HFFc6 (cell line): ENCODE results near the gene CLK3. TPM values are rescaled to one million over a fixed set of nuclear protein-coding genes. Genes with fewer than 3 reads are reported as not detected.
A peak's percentile ranks its signal among the peaks of the same experiment; 100 is the strongest.
"Not testable (repeated sequence)": the region's sequence is repeated elsewhere in the genome, so short reads cannot be mapped to it uniquely, and the experiment has no call there.

Source experiments
- DNase-seq: peaks from one replicate; pipeline ENCODE4 v3.0.0-alpha.2; 2018
- H3K27ac Mint-ChIP-seq: 2 replicates; pipeline ENCODE4 v1.8.0; 2020; ENCODE audit warnings: mild to moderate bottlenecking, mixed read lengths
- H3K27me3 Mint-ChIP-seq: 2 replicates; pipeline ENCODE4 v1.8.0; 2021; ENCODE audit warnings: mild to moderate bottlenecking, moderate library complexity, mixed read lengths; ENCODE audit not compliant: insufficient read depth
- H3K36me3 Mint-ChIP-seq: 2 replicates; pipeline ENCODE4 v1.8.0; 2021; ENCODE audit warnings: low read depth, mixed read lengths
- H3K4me1 Mint-ChIP-seq: 2 replicates; pipeline ENCODE4 v1.8.0; 2020; ENCODE audit warnings: low read depth, mixed read lengths
- H3K4me3 Mint-ChIP-seq: 2 replicates; pipeline ENCODE4 v1.8.0; 2020; ENCODE audit warnings: mild to moderate bottlenecking, moderate library complexity, mixed read lengths
- H3K9me3 Mint-ChIP-seq: 2 replicates; pipeline ENCODE4 v1.8.0; 2020; ENCODE audit warnings: mild to moderate bottlenecking, mixed read lengths
- CTCF ChIP-seq: fragments of 200-600 bp; sonication (generic); IDR thresholded peaks from 2 replicates; pipeline ENCODE4 v1.5.0; 2021; ENCODE audit warnings: antibody characterized with exemption, mild to moderate bottlenecking
- total RNA-seq, 6 experiments: library from RNA; stranded (reverse); fragmentation: NEBNext Ultra II Directional; extraction: Animal tissue kit (Norgen Biotek cat#: 25700); gene quantifications; 2 replicates in 1 of 6; 3 replicates in 5 of 6; pipeline ENCODE4 v1.2.3, GENCODE V29; 2021

The CLK3 gene
- total RNA-seq, 6 experiments from 2014 or later, result 45.4 to 53.0 (median 46.9) TPM

- no peak for DNase-seq
- Mint-ChIP-seq H3K27me3 (peaks cover 3% of the 10 kb centered on the region), H3K27ac (no peak overlapping the region; the same call in 1 of the 2 replicates), H3K4me3 (no peak overlapping the region), H3K36me3 (peaks cover 25% of the 10 kb centered on the region), H3K9me3 (no peaks in the 10 kb centered on the region), H3K4me1 (peaks cover 6% of the 10 kb centered on the region)
- no peak for TF ChIP-seq CTCF
Observed at GRCh38 chr15:74626752-74627692, 11.4 kb downstream of the CLK3 start.

GRCh38 chr15:74627766-74628165, 12.1 kb downstream of the CLK3 start:
- Mint-ChIP-seq H3K27me3 (peaks cover 3% of the 10 kb centered on the region), H3K36me3 (peaks cover 23% of the 10 kb centered on the region), H3K4me1 (peaks cover 6% of the 10 kb centered on the region), H3K4me3 (no peak overlapping the region), H3K27ac (peak overlapping the region; percentile 34), H3K9me3 (no peaks in the 10 kb centered on the region)
- DNase-seq, result no peak
- no peak for TF ChIP-seq CTCF

DNA sequence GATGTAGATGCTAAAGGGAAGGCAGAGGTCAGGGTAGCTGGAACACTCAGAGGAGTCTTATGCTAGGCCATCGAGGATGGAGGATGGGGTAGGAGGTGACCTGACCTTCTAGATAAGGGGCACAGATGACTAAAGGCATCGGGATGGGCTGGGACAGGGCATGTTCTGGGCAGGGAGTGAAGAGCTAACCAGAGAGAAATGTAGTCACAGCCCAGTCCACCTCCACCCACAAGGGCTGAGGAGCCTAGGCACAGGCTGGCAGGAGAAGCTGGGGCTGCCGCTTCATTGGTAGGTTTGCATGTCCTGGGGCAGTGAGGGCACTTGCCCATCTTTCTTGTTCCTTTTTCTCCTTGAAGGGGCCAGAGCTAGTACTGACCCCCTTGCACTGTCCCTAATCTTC, 12.6 kb downstream of the CLK3 start:
- peaks cover 6% of the 10 kb centered on the region for H3K4me1 Mint-ChIP-seq
- TF ChIP-seq CTCF, result no peak
- H3K27ac Mint-ChIP-seq, result peak overlapping the region; percentile 34
- no peak overlapping the region for H3K4me3 Mint-ChIP-seq
- peaks cover 21% of the 10 kb centered on the region for H3K36me3 Mint-ChIP-seq
- DNase-seq, result no peak
- no peaks in the 10 kb centered on the region for H3K9me3 Mint-ChIP-seq
- peaks cover 3% of the 10 kb centered on the region for H3K27me3 Mint-ChIP-seq

- Mint-ChIP-seq H3K9me3 (no peaks in the 10 kb centered on the region), H3K4me1 (peaks cover 6% of the 10 kb centered on the region), H3K4me3 (no peak overlapping the region), H3K27me3 (peaks cover 3% of the 10 kb centered on the region), H3K27ac (0 out of 2 replicates have a peak overlapping the region, but pooled peaks have one; percentile 34), H3K36me3 (peaks cover 21% of the 10 kb centered on the region)
- TF ChIP-seq CTCF, result no peak
- no peak for DNase-seq
Observed at GRCh38 chr15:74628949-74629348, 13.3 kb downstream of the CLK3 start.

DNA sequence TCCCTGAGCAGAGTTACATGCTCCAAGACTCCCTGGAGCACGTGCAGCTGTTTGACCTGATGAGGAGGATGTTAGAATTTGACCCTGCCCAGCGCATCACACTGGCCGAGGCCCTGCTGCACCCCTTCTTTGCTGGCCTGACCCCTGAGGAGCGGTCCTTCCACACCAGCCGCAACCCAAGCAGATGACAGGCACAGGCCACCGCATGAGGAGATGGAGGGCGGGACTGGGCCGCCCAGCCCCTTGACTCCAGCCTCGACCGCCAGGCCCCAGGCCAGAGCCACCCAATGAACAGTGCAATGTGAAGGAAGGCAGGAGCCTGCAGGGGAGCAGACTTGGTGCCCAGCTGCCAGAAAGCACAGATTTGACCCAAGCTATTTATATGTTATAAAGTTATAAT, 14.1 kb downstream of the CLK3 start:
- DNase-seq, H3K27me3 Mint-ChIP-seq, H3K27ac Mint-ChIP-seq, H3K4me1 Mint-ChIP-seq, H3K4me3 Mint-ChIP-seq, H3K9me3 Mint-ChIP-seq: not testable (repeated sequence)
- H3K36me3 Mint-ChIP-seq, result peaks cover 26% of the 10 kb centered on the region
